Measurements from ENCODE around the gene MAN1C1.
"Not testable (repeated sequence)": the region's sequence is repeated elsewhere in the genome, so short reads cannot be mapped to it uniquely, and the experiment has no call there.

Gene MAN1C1

GRCh38 chr1:25683731-25684130 lies 67.1 kb downstream of the MAN1C1 start:
- no peak for DNase-seq

- DNase-seq: no peak
These were observed 67.8 kb downstream of the MAN1C1 start for GRCh38 chr1:25684216-25684965.

GRCh38 chr1:25685211-25685750 lies 68.7 kb downstream of the MAN1C1 start:
- DNase-seq: no peak

- DNase-seq: no peak
These were observed 69.5 kb downstream of the MAN1C1 start for GRCh38 chr1:25685938-25686665.

GRCh38 chr1:25687221-25688017 lies 70.8 kb downstream of the MAN1C1 start:
- no peak for DNase-seq

- DNase-seq: no peak
These were observed 72.0 kb downstream of the MAN1C1 start for GRCh38 chr1:25688390-25689119.

- no peak for DNase-seq
These were observed 73.2 kb downstream of the MAN1C1 start for GRCh38 chr1:25689686-25690381.

GRCh38 chr1:25690396-25690956 lies 73.9 kb downstream of the MAN1C1 start:
- no peak for DNase-seq

GRCh38 chr1:25691211-25691610 lies 74.6 kb downstream of the MAN1C1 start:
- no peak for DNase-seq

GRCh38 chr1:25692560-25692959 lies 76.0 kb downstream of the MAN1C1 start:
- DNase-seq: no peak

- DNase-seq: no peak
These were observed 77.8 kb downstream of the MAN1C1 start for GRCh38 chr1:25694167-25695007.

- no peak for DNase-seq
These were observed 78.6 kb downstream of the MAN1C1 start for GRCh38 chr1:25695090-25695770.

- no peak for DNase-seq
These were observed 79.2 kb downstream of the MAN1C1 start for GRCh38 chr1:25695771-25696311.

GRCh38 chr1:25696643-25697042 lies 80.1 kb downstream of the MAN1C1 start:
- DNase-seq: not testable (repeated sequence)

GRCh38 chr1:25697435-25698217 lies 81.0 kb downstream of the MAN1C1 start:
- DNase-seq: no peak

GRCh38 chr1:25698252-25698651 lies 81.7 kb downstream of the MAN1C1 start:
- no peak for DNase-seq

- not testable (repeated sequence) for DNase-seq
These were observed 82.5 kb downstream of the MAN1C1 start for GRCh38 chr1:25699059-25699458.

- DNase-seq: no peak
These were observed 83.0 kb downstream of the MAN1C1 start for GRCh38 chr1:25699500-25700143.

Measured in NCI-H1436 treated with DMSO at 0.1 percent for 48 hours (cell line).